Ovary (tissue), 9 donors: Measurements from ENCODE around the gene BPIFA2. TPM values are rescaled to one million over a fixed set of nuclear protein-coding genes. Genes with fewer than 3 reads are reported as not detected.

Source experiments
- DNase-seq, 5 donors: peaks; one replicate each; pipeline ENCODE4 v3.0.0-alpha.2; 2019 to 2020
- H3K27ac ChIP-seq, 2 donors: fragments of 200-600 bp; one replicate each; pipeline versions ENCODE4 v1.5.1 to v1.8.0; 2019 to 2022
- H3K27me3 ChIP-seq: fragments of 200-600 bp; one replicate; pipeline ENCODE4 v1.8.0; 2022
- H3K36me3 ChIP-seq: fragments of 200-600 bp; sonication (generic); one replicate; pipeline ENCODE4 v1.5.1; 2019
- H3K4me1 ChIP-seq: one replicate; pipeline ENCODE4 v1.8.1; 2013; ENCODE audit warnings: mild to moderate bottlenecking, moderate library complexity; ENCODE audit not compliant: insufficient read depth
- H3K4me3 ChIP-seq: fragments of 200-600 bp; sonication (generic); one replicate; pipeline ENCODE4 v1.5.1; 2017
- H3K9me3 ChIP-seq, 2 donors: fragments of 200-600 bp in 1 of 2; sonication (generic) in 1 of 2; one replicate each; pipeline versions ENCODE4 v1.5.1 to v1.8.1; 2013 to 2019; ENCODE audit warnings: mild to moderate bottlenecking in 1 of 2, moderate library complexity in 1 of 2
- CTCF ChIP-seq, 3 donors: fragments of 450-650 bp in 2 of 3; fragments of 200-600 bp in 1 of 3; IDR thresholded peaks; one replicate each; pipeline versions ENCODE4 v1.5.1 to v1.8.0; 2016 to 2022; ENCODE audit warnings: antibody characterized with exemption in 3 of 3, mild to moderate bottlenecking in 1 of 3
- EP300 ChIP-seq: sonication (generic); formaldehyde crosslinking; IDR thresholded peaks from one replicate; pipeline ENCODE4 v1.6.1; 2017; ENCODE audit warnings: antibody characterized with exemption
- POLR2A ChIP-seq: fragments of 450-650 bp; IDR thresholded peaks from one replicate; pipeline ENCODE4 v1.6.1; 2017; ENCODE audit warnings: antibody characterized with exemption, mild to moderate bottlenecking, moderate library complexity
- WGBS, 3 donors: extraction: QIAGEN DNeasy Blood & Tissue Kit in 1 of 3; methylation state at CpG; one replicate each; pipeline versions ENCODE4 v1.1.5 to v1.1.7; 2013 to 2017; 5-methylcytosine and 5-hydroxymethylcytosine counted together
- intact Hi-C, 4 donors: fragments of 100-400 bp; cut with DNase I; formaldehyde crosslinking; loops; one replicate each; pipeline versions ENCODE4 v1.11.0 to v1.15.1; 2022 to 2023
- polyA plus RNA-seq, 2 donors: library from polyadenylated mRNA; stranded (reverse); fragments of 200-250 nt in 1 of 2; fragments of 350-450 nt in 1 of 2; fragmentation: Illumina TruSeq in 1 of 2; extraction: RNeasy Lipid Tissue Mini Kit (QIAGEN cat#74804) in 1 of 2; gene quantifications; one replicate each; pipeline ENCODE4 v1.2.3, GENCODE V29; 2013 to 2014
- total RNA-seq, 7 donors: library from RNA; depleted of rRNA in 2 of 7; stranded (reverse); fragments of >200 nt in 2 of 7; fragmentation: NEBNext Ultra II Directional in 3 of 7; extraction: Animal tissue kit (Norgen Biotek cat#: 25700) in 3 of 7; gene quantifications; one replicate each; pipeline versions ENCODE4 v1.1.0 to v1.2.4, GENCODE V29; 2016 to 2023
- donor health status: DM: no; HTN: no; CAD: no; lungs with moderate emphysema.
- donor health status: DM: no; HTN: no; CAD: no.
- donor health status: Bipolar disorder and iron deficiency.
- donor health status: DM: yes; HTN: yes; CAD: no.
- donor health status: DM: no; HTN: no; CAD: no.
- donor health status: DM: yes; HTN: yes; CAD: no.

BPIFA2 gene
- total and polyA plus RNA-seq, 9 donors = not detected

GRCh38 chr20:33202451-33202850 lies 34.5 kb downstream of the BPIFA2 start:
- H3K9me3 ChIP-seq = no peaks in the 10 kb centered on the region
- 46 to 65% (median 47%) methylated on average over 4 of the region's 4 CpGs for WGBS, 3 donors

GRCh38 chr20:33203444-33203843 lies 35.5 kb downstream of the BPIFA2 start:
- no peaks in the 10 kb centered on the region for H3K27me3 ChIP-seq
- H3K4me3 ChIP-seq = no peak overlapping the region
- H3K9me3 ChIP-seq = no peaks in the 10 kb centered on the region
- intact Hi-C loops = no loop called here
- DNase-seq = no peak
- no peaks in the 10 kb centered on the region for H3K36me3 ChIP-seq
- TF ChIP-seq POLR2A = no peak
- TF ChIP-seq CTCF (IDR thresholded peaks at IDR 0.05) = no peak
- TF ChIP-seq EP300 = no peak
- no peaks in the 10 kb centered on the region for H3K4me1 ChIP-seq
- no peak overlapping the region for H3K27ac ChIP-seq
- 72 to 85% (median 80%) methylated on average over 3 of the region's 3 CpGs for WGBS, 3 donors

More at GRCh38 chr20:33202451-33202850, 34.5 kb downstream of the BPIFA2 start:
- Histone ChIP-seq H3K27me3 (no peaks in the 10 kb centered on the region), H3K27ac (no peak overlapping the region), H3K4me3 (no peak overlapping the region), H3K4me1 (no peaks in the 10 kb centered on the region), H3K36me3 (no peaks in the 10 kb centered on the region)
- no peak for DNase-seq
- TF ChIP-seq POLR2A (no peak), CTCF (IDR thresholded peaks at IDR 0.05) (no peak), EP300 (no peak)
- intact Hi-C loops = no loop called here

- H3K36me3 ChIP-seq = no peaks in the 10 kb centered on the region
- no peaks in the 10 kb centered on the region for H3K9me3 ChIP-seq
- intact Hi-C loops = no loop called here
- H3K4me1 ChIP-seq = no peaks in the 10 kb centered on the region
- peak; percentile 11 to 59 (median 42) for DNase-seq
- no peak overlapping the region for H3K4me3 ChIP-seq
- H3K27ac ChIP-seq = no peak overlapping the region
- no peaks in the 10 kb centered on the region for H3K27me3 ChIP-seq
- TF ChIP-seq CTCF (IDR thresholded peaks at IDR 0.05) = no peak
- TF ChIP-seq POLR2A = no peak
- no peak for TF ChIP-seq EP300
- 2 to 7% (median 3%) methylated on average over 13 of the region's 13 CpGs for WGBS, 3 donors
Observed at GRCh38 chr20:33209789-33210188, 41.8 kb downstream of the BPIFA2 start.

- no peaks in the 10 kb centered on the region for H3K36me3 ChIP-seq
- 23 to 35% (median 34%) methylated on average over 1 of the region's 1 CpG for WGBS, 3 donors
- TF ChIP-seq EP300 (no peak), CTCF (IDR thresholded peaks at IDR 0.05) (no peak), POLR2A (no peak)
- no peak for DNase-seq
- no peak overlapping the region for H3K27ac ChIP-seq
- no peaks in the 10 kb centered on the region for H3K4me1 ChIP-seq
- intact Hi-C loops = no loop called here
- H3K4me3 ChIP-seq = no peak overlapping the region
- no peaks in the 10 kb centered on the region for H3K27me3 ChIP-seq
- no peaks in the 10 kb centered on the region for H3K9me3 ChIP-seq
Observed at GRCh38 chr20:33210371-33210770, 42.4 kb downstream of the BPIFA2 start.
